ACC112 (cell line): Measurements from ENCODE around the gene VPS33A.

Experiments used
- H2AFZ ChIP-seq: fragments of 200-600 bp; sonication (generic); one replicate; pipeline ENCODE4 v1.6.0; 2017; ENCODE audit warnings: antibody characterized with exemption, low read length; ENCODE audit not compliant: unreplicated experiment
- H3K27ac ChIP-seq: fragments of 200-600 bp; sonication (generic); 2 replicates; pipeline ENCODE4 v1.5.1; 2014; ENCODE audit warnings: low read depth, mild to moderate bottlenecking, antibody characterized with exemption, low read length, moderate library complexity
- H3K27me3 ChIP-seq: fragments of 200-600 bp; sonication (generic); 2 replicates; pipeline ENCODE4 v1.6.1; 2014; ENCODE audit warnings: mild to moderate bottlenecking, antibody characterized with exemption, low read length, moderate library complexity, mixed read lengths; ENCODE audit not compliant: insufficient read depth
- H3K36me3 ChIP-seq: fragments of 200-600 bp; sonication (generic); 2 replicates; pipeline ENCODE4 v1.6.1; 2016; ENCODE audit warnings: mild to moderate bottlenecking, antibody characterized with exemption, low read length, moderate library complexity, mixed read lengths; ENCODE audit not compliant: insufficient read depth
- H3K4me1 ChIP-seq: fragments of 200-600 bp; sonication (generic); one replicate; pipeline ENCODE4 v1.6.1; 2016; ENCODE audit warnings: low read length, mixed read lengths; ENCODE audit not compliant: insufficient read depth, unreplicated experiment, control insufficient read depth
- H3K4me3 ChIP-seq: fragments of 200-600 bp; sonication (generic); 2 replicates; pipeline ENCODE4 v1.5.1; 2014; ENCODE audit warnings: mild to moderate bottlenecking, low read depth, low read length
- H3K79me2 ChIP-seq: fragments of 200-600 bp; sonication (generic); one replicate; pipeline ENCODE4 v1.6.0; 2016; ENCODE audit warnings: low read length; ENCODE audit not compliant: control insufficient read depth, unreplicated experiment, insufficient read depth

VPS33A gene

DNA sequence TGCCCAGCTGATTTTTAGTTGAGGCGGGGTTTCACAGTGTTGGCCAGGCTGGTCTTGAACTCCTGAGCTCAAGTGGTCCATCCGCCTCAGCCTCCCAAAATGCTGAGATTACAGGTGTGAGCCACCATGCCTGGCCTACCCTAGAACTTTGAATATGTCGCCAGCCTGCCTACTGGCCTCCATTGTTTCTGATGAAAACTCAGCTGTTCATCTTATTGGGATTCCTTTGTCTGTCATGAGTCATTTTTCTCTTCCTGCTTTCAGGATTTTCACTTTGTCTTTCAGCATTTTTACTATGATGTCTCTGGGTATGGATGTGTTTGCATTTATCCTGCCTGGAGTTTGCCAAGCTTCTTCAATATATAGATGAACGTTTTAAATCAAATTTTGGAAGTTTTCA, 70.9 kb downstream of the VPS33A start:
- Histone ChIP-seq H3K27me3 (no peaks in the 10 kb centered on the region), H3K79me2 (no peaks in the 10 kb centered on the region), H3K4me1 (peaks cover 5% of the 10 kb centered on the region), H3K4me3 (no peak overlapping the region), H3K36me3 (no peaks in the 10 kb centered on the region), H3K27ac (no peak overlapping the region), H2AFZ (no peak overlapping the region)

DNA sequence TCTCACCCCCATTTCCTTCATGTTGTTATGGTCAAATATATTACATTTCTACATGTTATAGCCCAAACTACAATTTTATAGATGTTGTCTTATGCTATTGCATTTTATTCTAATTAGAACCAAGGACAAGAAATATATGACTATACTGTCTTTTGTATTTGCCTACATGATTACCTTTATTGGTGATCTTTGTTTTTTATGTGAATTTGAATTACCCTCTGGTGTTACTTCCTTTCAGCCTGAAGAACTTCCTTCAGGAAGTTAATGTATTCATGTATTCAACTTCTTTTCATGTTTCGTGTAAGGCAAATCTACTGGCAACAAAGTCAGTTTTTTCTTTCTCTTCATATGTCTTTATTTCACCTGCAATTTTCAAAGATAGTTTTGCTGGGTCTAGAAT, 71.5 kb downstream of the VPS33A start:
- H2AFZ ChIP-seq, result no peak overlapping the region
- peaks cover 5% of the 10 kb centered on the region for H3K4me1 ChIP-seq
- H3K36me3 ChIP-seq, result no peaks in the 10 kb centered on the region
- H3K27me3 ChIP-seq, result no peaks in the 10 kb centered on the region
- no peak overlapping the region for H3K4me3 ChIP-seq
- H3K27ac ChIP-seq, result no peak overlapping the region
- H3K79me2 ChIP-seq, result no peaks in the 10 kb centered on the region

DNA sequence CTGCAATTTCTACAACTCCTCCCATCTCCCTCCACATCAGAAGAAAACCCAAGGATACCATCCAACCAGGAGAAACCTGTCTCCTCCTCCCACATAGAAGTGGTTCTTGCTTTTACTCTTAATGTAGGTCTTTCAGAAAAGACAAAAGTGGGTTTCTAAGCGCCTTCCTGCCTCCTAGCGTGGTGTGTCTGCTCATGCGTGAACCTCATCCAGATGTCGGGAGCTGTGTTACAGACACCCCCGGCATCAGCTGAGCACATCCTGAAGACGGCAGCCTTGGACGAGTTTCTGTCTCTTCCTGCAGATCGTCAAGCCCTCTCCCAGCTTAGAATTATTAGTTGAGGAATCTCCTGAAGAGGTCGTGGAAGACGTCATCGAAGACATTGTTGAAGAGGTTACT, 73.9 kb downstream of the VPS33A start:
- Histone ChIP-seq H3K36me3 (no peaks in the 10 kb centered on the region), H3K27me3 (no peaks in the 10 kb centered on the region), H3K27ac (no peak overlapping the region)

DNA sequence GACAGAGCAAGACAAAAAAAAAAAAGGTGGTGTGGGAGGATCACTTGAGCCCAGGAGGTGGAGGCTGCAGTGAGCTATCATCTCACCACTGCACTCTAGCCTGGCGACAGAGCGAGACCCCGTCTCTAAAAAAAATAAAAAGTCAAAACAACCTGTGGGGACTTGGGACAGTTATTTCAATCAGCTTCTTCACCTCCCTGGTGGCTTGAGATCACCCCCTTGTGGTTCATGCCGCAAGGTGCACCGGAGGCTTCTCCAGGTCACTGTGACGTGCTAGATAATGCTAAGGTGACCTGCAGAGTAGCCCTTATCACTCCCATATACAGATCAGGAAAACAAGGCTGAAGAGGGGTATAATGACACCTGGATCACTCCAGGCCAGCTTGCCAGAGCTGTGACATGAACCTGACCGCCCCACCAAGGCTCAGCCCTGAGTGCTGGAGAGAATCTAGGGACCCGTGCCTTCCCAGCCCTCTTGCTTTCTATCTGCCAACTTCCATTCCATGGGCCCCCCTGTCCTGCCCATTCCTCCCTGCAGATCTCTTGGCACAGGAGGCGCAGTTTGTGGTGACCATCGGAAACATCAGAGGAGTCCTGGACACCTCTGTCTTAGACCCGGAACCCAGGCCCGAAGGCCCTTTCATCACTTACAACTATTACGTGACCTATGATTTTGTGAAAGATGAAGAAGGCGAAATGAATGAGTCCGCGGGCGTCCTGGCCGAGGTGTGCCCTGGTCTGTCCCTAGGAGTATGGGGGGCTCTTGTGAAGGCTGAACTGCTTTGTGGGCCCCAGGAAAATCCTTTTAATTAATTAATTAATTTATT, 75.2 kb downstream of the VPS33A start:
- no peak overlapping the region for H3K4me3 ChIP-seq
- H3K79me2 ChIP-seq, result no peaks in the 10 kb centered on the region
- H2AFZ ChIP-seq, result no peak overlapping the region
- no peak overlapping the region for H3K27ac ChIP-seq
- H3K4me1 ChIP-seq, result no peaks in the 10 kb centered on the region
- H3K36me3 ChIP-seq, result no peaks in the 10 kb centered on the region
- no peaks in the 10 kb centered on the region for H3K27me3 ChIP-seq

More for the DNA sequence above, 73.9 kb downstream of the VPS33A start:
- Histone ChIP-seq H2AFZ (no peak overlapping the region), H3K79me2 (no peaks in the 10 kb centered on the region), H3K4me3 (no peak overlapping the region), H3K4me1 (peaks cover under 1% of the 10 kb centered on the region)

DNA sequence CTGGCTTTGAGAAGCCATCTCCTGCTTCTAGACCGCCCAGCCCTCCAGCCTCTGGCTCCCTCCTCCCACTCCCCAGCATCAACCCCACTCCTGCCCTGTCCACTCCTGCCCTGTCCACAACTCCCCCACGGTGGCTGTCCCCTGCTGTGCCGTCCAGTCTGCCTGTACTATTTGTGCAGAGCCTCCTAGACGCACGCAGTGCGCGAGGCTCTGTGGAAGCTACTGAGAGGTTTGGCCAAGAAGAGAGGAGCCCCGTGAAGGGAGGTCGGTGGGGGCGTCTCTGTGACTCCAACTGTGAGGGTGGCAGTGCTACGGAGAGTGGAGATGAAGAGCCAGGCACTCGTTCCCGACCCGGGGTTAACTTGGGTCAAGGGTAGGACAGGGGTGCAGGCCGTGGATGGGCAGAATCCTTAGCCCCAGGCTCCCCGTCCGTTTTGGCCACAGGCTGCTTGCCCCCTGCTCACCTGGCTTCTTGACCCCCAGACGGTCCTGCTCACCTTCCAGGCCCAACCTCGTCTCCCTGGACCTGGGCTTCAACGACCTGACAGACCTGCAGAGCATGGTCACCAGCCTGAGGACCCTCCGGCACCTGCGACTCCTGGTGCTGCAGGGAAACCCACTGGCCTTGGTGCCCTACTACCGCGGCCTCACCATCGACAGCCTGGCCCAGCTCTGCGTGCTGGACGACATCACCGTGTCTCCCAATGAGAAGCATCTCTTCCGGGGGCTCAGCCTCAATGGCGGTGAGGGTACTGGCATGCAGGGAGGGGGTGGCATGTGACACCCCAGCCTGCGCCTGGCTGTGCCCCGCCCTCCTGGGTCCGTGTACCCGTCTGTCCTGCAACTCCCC, 76.4 kb downstream of the VPS33A start:
- Histone ChIP-seq H3K79me2 (no peaks in the 10 kb centered on the region), H3K27me3 (no peaks in the 10 kb centered on the region), H3K4me1 (no peaks in the 10 kb centered on the region), H2AFZ (no peak overlapping the region), H3K27ac (no peak overlapping the region), H3K36me3 (no peaks in the 10 kb centered on the region), H3K4me3 (no peak overlapping the region)

DNA sequence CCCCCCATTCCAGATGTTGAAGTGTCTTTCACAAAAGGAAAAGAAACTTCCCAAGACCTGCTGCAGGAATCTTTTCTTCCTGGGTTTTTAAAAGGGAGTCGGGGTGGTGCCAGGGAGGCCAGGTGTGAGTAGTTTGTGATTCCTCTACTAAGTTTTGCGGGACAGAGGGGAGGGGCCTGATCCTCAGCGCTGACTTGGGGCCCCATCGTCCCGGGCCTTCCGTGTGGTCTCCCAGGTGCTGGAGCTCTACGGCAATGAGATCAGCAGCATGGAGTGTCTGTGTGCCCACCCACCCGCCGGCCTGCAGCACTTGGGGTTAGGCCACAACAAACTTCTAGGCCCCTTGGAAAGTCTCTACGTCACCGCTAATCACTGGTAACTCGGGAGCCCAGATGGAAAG, 78.8 kb downstream of the VPS33A start:
- no peaks in the 10 kb centered on the region for H3K4me1 ChIP-seq
- H3K27ac ChIP-seq, result no peak overlapping the region

DNA sequence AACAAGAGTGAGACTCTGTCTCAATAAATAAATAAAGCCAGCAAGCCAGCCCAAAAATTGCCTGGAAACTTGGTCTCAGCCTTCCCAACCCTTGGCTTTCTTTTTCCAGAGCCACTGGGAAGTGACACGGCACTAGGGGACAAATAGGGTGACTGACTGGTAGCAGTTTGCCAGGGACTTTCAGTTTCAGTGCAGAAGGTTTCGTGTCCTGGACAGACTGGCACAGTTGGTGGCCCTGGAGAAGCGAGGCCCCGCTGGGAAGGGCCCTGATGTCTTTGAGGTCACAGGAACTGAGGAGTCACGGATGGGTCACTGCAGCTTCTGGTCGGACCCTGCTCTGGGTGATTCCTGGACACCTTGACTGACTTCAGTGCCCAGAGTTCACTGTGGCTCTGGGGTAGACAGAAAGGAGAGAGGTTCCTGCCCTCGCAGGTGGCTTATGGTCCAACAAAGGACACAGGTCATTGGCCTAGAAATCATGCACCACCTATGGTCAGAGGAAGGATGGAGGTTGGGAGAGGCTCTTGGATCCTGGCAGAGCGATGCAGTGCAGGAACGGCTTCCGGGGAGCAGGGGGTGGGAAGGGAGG, 80.7 kb downstream of the VPS33A start:
- H2AFZ ChIP-seq, result no peak overlapping the region
- H3K27ac ChIP-seq, result no peak overlapping the region
- no peaks in the 10 kb centered on the region for H3K36me3 ChIP-seq
- no peaks in the 10 kb centered on the region for H3K27me3 ChIP-seq
- H3K4me3 ChIP-seq, result no peak overlapping the region
- H3K79me2 ChIP-seq, result no peaks in the 10 kb centered on the region
- no peaks in the 10 kb centered on the region for H3K4me1 ChIP-seq

More for the DNA sequence above, 78.8 kb downstream of the VPS33A start:
- H2AFZ ChIP-seq, result no peak overlapping the region
- H3K36me3 ChIP-seq, result no peaks in the 10 kb centered on the region
- H3K27me3 ChIP-seq, result no peaks in the 10 kb centered on the region
- H3K79me2 ChIP-seq, result no peaks in the 10 kb centered on the region
- no peak overlapping the region for H3K4me3 ChIP-seq

DNA sequence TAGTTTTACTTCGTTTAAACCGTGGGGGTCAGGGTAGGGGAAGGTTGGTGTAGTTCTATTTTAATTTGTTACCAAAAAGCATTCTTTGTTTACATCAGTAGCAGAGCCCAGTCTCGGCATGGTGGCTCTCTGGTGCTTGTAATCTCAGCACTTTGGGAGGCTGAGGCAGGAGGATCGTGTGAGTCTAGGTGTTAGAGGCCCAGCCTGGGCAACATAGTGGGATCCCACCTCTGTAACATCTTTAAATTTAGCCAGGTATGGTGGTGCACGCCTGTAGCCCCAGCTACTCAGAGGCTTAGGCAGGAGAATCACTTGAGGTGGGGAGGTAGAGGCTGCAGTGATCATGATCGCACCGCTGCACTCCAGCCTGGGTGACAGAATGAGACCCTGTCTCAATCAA, 81.2 kb downstream of the VPS33A start:
- Histone ChIP-seq H2AFZ (no peak overlapping the region), H3K4me1 (peaks cover 4% of the 10 kb centered on the region), H3K79me2 (no peaks in the 10 kb centered on the region), H3K27ac (no peak overlapping the region), H3K36me3 (no peaks in the 10 kb centered on the region), H3K27me3 (no peaks in the 10 kb centered on the region), H3K4me3 (no peak overlapping the region)

DNA sequence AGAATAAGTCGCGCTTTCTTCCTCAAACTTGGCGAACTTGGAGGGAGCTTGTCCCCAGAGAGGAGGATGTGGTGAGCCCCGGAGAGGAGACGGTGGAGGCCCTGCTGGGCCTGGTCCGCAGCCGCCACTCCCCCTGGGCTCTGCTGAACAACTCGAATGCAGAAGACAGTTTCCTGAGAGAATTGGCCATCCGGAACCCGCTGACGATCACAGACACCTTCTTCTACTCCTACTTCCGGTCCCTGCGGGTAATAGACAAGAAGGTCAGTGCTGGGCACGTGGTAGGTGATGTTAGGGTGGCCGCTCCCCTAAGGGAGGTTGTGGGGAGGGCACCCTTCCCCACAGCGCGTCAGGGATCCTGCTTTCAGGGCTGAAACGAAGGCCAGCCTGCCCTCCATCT, 81.8 kb downstream of the VPS33A start:
- Histone ChIP-seq H3K79me2 (no peaks in the 10 kb centered on the region), H3K27ac (no peak overlapping the region), H2AFZ (no peak overlapping the region), H3K4me1 (peaks cover 4% of the 10 kb centered on the region), H3K27me3 (no peaks in the 10 kb centered on the region), H3K36me3 (no peaks in the 10 kb centered on the region), H3K4me3 (no peak overlapping the region)

DNA sequence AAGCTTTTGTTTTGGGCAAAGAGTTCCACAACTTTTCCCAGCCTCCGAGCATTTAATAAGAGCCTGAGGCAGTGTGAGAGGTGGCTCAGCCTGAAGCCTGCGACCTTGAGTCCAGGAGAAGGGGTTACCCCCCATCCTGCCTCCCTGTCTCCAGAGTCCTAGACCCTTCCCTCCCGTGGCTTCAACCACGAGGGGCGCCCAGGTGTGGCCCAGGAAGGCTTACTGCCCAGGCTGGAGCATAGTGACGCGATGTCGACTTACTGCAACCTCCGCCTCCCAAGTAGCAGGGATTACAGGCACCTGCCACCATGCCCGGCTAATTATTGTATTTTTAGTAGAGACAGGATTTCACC, 82.7 kb downstream of the VPS33A start:
- peak overlapping the region; percentile 78 for H3K4me3 ChIP-seq
- no peaks in the 10 kb centered on the region for H3K79me2 ChIP-seq
- H3K4me1 ChIP-seq, result peaks cover 4% of the 10 kb centered on the region
- H3K36me3 ChIP-seq, result no peaks in the 10 kb centered on the region
- H2AFZ ChIP-seq, result peak overlapping the region; percentile 73
- H3K27ac ChIP-seq, result no peak overlapping the region
- no peaks in the 10 kb centered on the region for H3K27me3 ChIP-seq
